ENCODE measurements around the gene AFAP1.

AFAP1 gene

DNA sequence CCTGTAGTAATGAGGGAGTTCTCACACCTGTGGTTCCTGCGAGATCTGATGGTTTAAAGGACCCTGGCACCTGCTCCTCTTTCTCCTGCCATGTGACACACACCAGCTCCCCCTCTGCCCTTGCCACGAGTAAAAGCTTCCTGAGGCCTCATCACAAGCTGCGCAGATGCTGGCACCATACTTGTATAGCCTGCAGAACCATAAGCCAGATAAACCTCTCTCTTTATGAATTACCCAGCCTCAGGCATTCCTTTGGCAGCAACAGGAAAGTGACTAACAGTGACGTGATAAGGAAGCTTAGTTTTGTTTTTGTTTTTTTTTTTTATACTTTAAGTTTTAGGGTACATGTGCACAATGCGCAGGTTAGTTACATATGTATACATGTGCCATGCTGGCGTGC, 130.9 kb downstream of the AFAP1 start:
- no peak for DNase-seq (ENCODE audit: low read depth in 1 of 2, low spot score in 1 of 2)

DNA sequence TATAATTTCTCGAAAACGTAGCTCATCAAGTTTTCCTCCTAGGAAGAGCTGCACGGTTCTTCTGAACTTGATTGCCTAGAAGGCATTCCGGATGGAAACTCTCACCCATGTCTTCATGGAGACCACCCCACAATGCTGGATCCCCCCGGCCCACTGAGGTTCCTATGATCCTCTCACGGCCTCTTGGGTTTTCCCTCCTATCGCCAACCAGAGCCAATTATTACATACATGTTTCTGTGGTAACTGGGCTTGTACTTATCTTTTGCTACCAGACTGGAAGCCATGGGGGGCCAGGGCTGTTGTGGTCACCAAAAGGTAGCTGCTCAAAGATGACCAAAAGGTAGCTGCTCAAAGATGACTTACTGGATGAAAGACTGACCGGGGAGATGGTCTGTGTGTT, 131.5 kb downstream of the AFAP1 start:
- DNase-seq (ENCODE audit: low read depth in 1 of 2, low spot score in 1 of 2), result no peak

- no peak for DNase-seq (ENCODE audit: low read depth in 1 of 2, low spot score in 1 of 2)
Measured at GRCh38 chr4:7807351-7807921, 132.2 kb downstream of the AFAP1 start.

DNA sequence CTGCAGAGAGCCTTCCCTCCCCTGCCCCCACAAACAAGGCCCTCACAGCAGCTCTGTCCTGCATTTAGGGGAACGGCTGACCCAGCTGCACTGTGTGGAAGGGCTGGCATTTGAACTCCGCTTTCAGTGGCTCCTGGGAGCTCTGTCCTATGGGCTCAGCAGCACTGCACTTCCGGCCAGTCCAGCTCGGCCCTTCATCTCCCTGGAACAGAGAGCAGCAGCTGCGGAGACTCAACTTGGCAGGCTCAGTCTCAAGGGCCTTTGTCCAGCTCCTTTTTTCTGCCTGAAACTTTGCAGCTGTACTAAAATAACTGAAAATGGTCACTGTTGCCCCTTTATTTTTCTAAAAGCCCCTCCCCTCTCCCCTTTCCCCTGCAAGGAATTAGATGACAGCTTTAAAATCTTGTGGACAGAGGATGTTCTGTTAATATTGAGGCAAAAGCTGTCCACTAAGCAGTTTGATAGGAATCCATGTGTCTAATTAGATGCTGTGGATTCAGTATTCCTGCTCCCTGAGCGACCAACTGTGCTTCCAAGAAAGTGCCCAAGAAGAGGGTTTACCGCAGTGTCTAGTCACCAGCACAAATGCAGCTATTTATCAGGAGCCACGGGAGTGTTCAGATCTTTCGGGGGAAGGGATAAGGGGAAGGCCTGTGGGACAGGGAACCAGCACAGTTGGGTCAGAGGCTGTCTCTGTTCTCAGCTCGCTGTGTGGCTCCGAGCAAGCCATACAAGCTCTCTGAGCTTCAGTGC, 133.1 kb downstream of the AFAP1 start:
- no peak for DNase-seq (ENCODE audit: low read depth in 1 of 2, low spot score in 1 of 2)

DNA sequence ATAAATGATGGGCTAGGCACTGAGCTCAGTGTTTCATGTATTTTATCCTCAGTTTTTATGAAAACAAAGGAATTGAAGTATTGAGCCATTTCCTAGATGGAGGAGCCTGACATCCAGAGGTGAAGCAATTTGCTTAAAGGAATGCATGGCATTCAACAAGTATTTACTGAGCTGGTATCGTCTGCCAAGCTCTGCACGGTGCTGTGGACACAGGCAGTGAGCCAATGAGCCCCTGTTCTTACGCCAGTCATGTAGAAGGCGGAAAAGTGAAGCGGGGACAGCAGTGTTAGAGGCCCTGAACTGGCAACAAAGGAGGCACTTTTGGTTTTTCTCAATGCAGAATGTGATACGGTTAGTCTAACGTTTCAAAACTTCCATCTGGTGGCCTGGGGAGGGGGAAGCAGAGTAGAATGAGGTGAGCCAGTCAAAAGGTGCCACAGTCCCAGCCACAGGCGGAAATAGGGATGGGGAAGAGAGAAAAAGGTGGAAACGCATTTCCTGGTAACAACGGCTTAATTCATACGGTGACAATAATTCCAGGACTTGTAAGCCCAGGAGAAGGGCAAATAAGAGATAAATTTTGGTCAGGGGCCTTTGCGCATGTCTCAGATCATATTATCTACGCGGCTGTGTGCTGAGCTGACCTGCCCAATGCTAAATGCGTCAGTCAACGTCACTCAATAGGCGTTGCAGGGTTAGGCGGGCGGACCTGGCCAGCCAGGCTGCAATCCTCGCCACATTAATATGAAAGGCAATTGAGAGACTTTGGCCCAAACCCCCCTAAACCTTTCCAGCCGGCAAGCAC, 133.9 kb downstream of the AFAP1 start:
- DNase-seq (ENCODE audit: low read depth in 1 of 2, low spot score in 1 of 2), result no peak

- DNase-seq (ENCODE audit: low read depth in 1 of 2, low spot score in 1 of 2), result no peak
Measured at GRCh38 chr4:7804756-7805385, 134.8 kb downstream of the AFAP1 start.

- peak; percentile 78 to 84 for DNase-seq (ENCODE audit: low read depth in 1 of 2, low spot score in 1 of 2)
Measured at GRCh38 chr4:7803992-7804755, 135.5 kb downstream of the AFAP1 start.

DNA sequence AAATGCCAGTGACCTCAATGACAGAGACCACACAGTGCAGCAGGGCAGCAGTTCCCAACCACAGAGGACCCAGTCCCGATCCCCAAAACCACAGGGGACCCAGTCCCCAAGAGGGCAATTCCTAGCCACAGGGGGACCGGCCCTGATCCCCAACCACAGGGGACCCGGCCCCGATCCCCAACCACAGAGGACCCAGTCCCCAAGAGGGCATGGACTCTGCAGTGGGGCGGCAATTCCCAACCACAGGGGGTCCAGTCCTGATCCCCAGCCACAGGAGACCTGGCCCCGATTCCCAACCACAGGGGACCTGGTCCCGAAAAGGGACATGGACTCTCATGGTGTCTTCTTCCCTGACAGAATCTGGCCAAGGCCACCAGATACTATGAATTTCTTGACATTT, 136.3 kb downstream of the AFAP1 start:
- no peak for DNase-seq (ENCODE audit: low read depth in 1 of 2, low spot score in 1 of 2)

DNA sequence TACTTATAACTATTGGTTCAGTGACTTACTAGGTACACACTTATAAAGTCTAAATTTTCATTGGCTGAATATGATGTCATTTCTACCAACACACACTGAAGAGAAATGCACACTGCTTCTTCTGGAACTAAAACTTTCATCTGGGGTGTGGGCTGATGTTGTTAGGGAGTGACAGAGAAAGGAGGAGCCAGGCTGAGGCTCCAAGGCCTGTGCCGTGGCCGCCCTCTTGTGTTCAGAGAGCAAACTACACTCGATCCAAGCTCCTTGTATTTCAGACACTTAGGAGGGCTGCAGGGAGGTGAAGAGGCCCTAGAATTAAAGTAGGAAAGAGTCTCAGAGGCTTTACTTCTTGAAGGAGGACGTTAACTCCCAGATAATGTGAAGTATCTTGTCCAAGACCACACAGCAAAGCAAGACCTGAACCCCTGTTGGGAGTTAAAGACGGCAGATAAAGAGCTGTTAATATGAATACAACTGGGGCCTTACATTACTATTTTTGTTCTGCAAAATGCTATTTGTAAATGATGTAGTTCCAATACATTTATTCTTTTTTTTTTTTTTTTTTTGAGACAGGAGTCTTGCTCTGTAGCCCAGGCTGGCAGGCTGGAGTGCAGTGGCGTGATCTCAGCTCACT, 137.5 kb downstream of the AFAP1 start:
- DNase-seq (ENCODE audit: low read depth in 1 of 2, low spot score in 1 of 2), result peak; percentile 63 to 84

DNA sequence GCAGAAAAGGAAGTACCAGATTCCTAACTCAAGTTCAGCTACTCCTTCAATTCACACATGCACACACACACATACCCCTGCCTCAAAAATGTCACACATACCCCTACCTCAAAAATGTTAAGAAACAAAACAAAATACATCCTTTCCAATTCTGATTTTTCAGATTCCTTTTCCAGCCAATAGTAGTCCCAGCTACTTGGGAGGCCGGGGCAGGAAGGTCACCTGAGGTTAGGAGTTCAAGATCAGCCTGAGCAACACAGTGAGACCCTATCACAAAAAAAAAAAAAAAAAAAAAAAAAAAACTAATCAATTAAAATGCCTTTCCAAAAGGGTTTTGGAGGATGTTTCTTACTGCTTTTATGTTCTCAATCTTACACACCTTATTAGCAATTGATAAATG, 138.0 kb downstream of the AFAP1 start:
- no peak for DNase-seq (ENCODE audit: low read depth in 1 of 2, low spot score in 1 of 2)

DNA sequence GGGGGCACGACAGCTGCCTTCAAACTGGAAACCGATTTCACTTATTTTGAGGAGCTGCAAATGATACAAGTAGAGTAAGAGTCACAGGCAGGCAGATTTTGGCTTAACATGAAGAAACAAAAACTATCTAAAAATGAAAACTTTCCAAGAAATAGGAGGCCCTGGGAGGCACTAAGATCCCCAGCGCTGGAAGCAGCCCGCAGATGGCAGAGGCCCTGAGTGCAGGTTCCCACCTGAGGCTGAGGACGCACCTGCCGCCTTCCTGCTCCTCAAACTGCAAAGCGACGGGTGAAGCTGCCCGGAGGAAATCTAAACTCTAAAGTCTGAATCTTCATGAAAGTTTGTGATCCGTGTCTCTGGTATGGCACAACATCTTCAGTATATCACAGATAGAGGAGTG, 138.7 kb downstream of the AFAP1 start:
- DNase-seq (ENCODE audit: low read depth in 1 of 2, low spot score in 1 of 2), result no peak

DNA sequence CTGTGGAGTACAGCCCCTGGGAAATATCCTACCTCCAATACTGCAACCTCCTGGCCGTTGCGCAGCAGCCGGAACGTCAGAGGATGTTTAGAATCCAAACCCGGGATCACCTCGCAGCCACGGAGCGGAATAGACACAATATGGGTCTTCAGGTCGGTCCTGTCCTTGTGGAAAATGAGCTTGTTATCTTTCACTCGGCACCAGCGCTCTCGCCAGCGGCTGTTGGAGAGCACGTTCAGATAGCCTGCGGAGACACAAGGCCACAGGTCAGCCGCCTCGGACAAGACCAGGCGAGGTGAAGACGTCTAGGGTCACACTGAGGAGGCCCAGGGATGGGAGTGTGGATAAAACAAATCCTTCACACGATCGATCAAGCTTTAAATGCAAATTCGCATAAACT, 139.3 kb downstream of the AFAP1 start:
- DNase-seq (ENCODE audit: low read depth in 1 of 2, low spot score in 1 of 2), result no peak

DNA sequence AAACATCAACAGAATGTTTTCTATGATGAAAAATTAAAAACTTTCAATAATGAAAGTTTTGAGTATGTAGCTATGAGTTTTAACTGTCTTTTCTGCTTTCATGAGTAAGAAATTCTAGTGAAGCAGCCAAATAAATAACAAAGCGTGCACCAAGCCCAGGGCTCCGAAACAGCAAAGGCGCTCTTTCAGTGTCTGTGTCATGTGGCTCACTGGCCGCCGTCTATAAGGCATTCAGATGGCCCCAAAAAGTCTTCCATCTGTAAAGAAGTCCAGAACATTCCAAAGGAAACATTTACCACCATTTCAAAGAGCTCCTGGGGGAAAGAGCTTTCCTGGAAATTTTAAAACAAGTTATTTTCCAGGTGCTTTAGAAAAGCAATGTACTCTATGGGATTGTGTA, 139.9 kb downstream of the AFAP1 start:
- no peak for DNase-seq (ENCODE audit: low read depth in 1 of 2, low spot score in 1 of 2)

DNA sequence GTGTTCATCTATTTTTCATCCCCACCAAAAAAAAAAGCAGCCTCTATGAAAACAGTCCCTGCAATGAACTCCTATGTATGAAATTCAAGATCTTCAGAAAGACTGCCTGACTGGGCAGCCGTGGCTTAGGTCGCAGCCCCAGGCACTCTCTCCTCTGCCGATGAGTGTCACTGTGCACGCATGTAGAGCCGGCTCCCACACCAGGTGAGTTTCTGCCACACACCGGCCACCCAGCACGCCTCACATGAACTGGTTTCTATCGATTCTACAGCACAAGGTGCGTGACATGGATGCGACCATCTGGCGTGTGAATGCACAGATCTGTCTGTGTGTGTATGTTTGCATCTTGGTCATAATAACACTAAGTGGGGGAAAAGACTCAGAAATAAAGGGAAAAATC, 140.4 kb downstream of the AFAP1 start:
- no peak for DNase-seq (ENCODE audit: low read depth in 1 of 2, low spot score in 1 of 2)

DNA sequence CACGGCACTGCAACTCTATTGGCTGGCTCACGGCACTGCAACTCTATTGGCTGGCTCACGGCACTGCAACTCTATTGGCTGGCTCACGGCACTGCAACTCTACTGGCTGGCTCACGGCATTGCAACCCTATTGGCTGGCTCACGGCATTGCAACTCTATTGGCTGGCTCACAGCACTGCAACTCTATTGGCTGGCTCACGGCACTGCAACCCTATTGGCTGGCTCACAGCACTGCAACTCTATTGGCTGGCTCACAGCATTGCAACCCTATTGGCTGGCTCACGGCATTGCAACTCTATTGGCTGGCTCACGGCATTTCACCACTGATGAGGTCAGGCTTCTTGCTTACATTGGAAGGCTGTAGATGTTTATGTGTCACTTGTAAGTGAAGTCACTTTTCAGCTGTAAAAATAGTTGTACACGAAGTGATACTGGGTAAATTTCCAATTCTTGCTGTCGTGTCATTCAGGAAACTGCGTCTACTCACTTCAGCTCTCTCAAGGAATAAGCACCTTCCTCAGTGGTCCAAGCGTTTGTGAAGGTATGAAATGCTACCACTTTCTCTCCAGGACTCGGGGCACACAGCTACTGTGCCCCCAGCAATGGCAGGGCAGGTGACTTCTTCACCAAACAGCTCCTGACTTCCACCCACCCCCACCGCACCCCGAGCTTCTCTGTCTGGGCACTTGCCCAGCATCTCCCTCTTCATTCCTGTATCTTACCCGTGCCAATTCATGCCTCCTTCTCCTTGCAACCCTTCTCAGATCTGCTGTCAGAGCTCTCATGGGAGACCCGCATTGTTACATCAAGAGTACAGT, 141.3 kb downstream of the AFAP1 start:
- no peak for DNase-seq (ENCODE audit: low read depth in 1 of 2, low spot score in 1 of 2)

- DNase-seq (ENCODE audit: low read depth in 1 of 2, low spot score in 1 of 2), result no peak
Measured at GRCh38 chr4:7797330-7797729, 142.3 kb downstream of the AFAP1 start.

DNA sequence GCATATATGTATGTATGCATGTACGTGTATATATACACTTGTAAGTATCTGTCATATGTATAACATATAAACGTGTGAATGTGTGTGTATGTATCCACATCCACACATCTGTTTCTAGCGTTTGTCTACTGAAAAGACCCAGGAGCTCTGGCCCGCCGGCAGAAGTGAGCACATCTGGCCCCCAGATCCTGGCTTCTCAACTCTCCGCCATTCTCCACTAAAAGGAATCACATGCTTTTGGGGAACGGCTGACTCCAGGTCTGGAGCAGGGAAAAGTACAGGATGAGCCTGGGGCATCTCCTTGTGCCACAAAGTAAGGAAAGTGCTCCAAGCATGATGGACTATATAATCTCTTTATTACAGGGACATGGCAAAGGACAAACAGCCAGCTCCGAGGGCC, 143.7 kb downstream of the AFAP1 start:
- DNase-seq (ENCODE audit: low read depth in 1 of 2, low spot score in 1 of 2), result no peak

GRCh38 chr4:7793186-7793585, 146.5 kb downstream of the AFAP1 start:
- no peak for DNase-seq (ENCODE audit: low read depth in 1 of 2, low spot score in 1 of 2)

- DNase-seq (ENCODE audit: low read depth in 1 of 2, low spot score in 1 of 2), result no peak
Measured at GRCh38 chr4:7792616-7793015, 147.0 kb downstream of the AFAP1 start.

DNA sequence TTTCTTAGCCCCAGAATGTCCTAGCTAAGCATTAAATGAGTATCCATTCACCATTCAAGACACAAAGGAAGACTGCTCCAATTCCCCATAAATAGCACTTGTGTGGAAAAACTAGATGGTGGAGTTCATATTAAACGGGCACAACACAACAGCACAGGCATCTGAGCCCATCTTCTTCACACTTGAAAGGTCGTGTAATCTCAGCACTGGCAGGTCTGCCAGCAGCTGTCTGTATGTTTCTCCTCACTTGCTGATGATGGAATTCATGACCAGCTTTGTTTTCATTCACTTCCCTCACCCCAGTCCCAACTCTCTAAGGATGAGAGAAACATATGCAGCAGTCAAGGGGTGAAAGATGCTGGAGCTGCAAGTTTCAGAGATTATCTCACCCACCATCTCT, 148.7 kb downstream of the AFAP1 start:
- DNase-seq (ENCODE audit: low read depth in 1 of 2, low spot score in 1 of 2), result no peak
